Mucosa of descending colon (tissue), 3 donors: ENCODE data around the gene ATP10D. TPM values are rescaled to one million over a fixed set of nuclear protein-coding genes. Genes with fewer than 3 reads are reported as not detected.

ENCODE experiments used
- ATAC-seq: fragments of 200-7000 bp; cut with Tn5 transposase; one replicate; pipeline ENCODE4 v1.9.1; 2020; ENCODE audit warnings: mild to moderate bottlenecking, moderate library complexity
- DNase-seq, 3 donors: peaks; one replicate each; pipeline ENCODE4 v3.0.0-alpha.2; 2020
- H3K36me3 ChIP-seq: fragments of 200-600 bp; one replicate; pipeline ENCODE4 v1.8.0; 2021; ENCODE audit warnings: low read depth, mild to moderate bottlenecking
- H3K4me1 ChIP-seq: fragments of 200-600 bp; one replicate; pipeline ENCODE4 v1.8.0; 2021; ENCODE audit warnings: low read depth, mild to moderate bottlenecking
- H3K4me3 ChIP-seq: fragments of 200-600 bp; one replicate; pipeline ENCODE4 v1.8.0; 2021; ENCODE audit warnings: mild to moderate bottlenecking
- H3K9me3 ChIP-seq: fragments of 200-600 bp; one replicate; pipeline ENCODE4 v1.8.0; 2021; ENCODE audit warnings: mild to moderate bottlenecking
- intact Hi-C, 2 donors: fragments of 100-400 bp; cut with DNase I in 1 of 2; cut with micrococcal nuclease in 1 of 2; formaldehyde crosslinking; loops; one replicate each; pipeline versions ENCODE4 v1.11.0 to v1.11.1; 2022; cut with DNase I, micrococcal nuclease
- long read RNA-seq, 2 donors: library from polyadenylated mRNA; unstranded; transcript quantifications; one replicate each; pipeline ENCODE4 v2.0.0, GENCODE V29; 2019 to 2021
- total RNA-seq, 3 donors: library from RNA; stranded (reverse); fragmentation: NEBNext Ultra II Directional in 2 of 3; extraction: Animal tissue kit (Norgen Biotek cat#: 25700) in 2 of 3; gene quantifications; one replicate each; pipeline versions ENCODE4 v1.2.1 to v1.2.4, GENCODE V29; 2021 to 2023
- TF ChIP-seq, protein P1 (sequence below): fragments of 200-600 bp; IDR thresholded peaks from one replicate; pipeline ENCODE4 v1.8.0; 2022; ENCODE audit warnings: antibody characterized with exemption, mild to moderate bottlenecking
- donor health status: DM: no; HTN: no; CAD: no; lungs with moderate emphysema.
- donor health status: DM: no; HTN: no; CAD: no.
- donor health status: DM: no; HTN: yes; CAD: no.

The ATP10D gene
- total RNA-seq = 10 to 100 TPM in 2 of 3 donors, 1 to 10 TPM in 1; 9.9 to 24.9 (median 11.4) TPM
- long read RNA-seq, donor 1, partial matches to known transcripts = 2 of 7 reads
- long read RNA-seq, donor 1, other reads (novel, unspliced or antisense) = 5 of 7 reads
- long read RNA-seq, donor 2, partial matches to known transcripts = 1 of 1 reads
- long read RNA-seq, donor 2, other reads (novel, unspliced or antisense) = 0 of 1 reads

DNA sequence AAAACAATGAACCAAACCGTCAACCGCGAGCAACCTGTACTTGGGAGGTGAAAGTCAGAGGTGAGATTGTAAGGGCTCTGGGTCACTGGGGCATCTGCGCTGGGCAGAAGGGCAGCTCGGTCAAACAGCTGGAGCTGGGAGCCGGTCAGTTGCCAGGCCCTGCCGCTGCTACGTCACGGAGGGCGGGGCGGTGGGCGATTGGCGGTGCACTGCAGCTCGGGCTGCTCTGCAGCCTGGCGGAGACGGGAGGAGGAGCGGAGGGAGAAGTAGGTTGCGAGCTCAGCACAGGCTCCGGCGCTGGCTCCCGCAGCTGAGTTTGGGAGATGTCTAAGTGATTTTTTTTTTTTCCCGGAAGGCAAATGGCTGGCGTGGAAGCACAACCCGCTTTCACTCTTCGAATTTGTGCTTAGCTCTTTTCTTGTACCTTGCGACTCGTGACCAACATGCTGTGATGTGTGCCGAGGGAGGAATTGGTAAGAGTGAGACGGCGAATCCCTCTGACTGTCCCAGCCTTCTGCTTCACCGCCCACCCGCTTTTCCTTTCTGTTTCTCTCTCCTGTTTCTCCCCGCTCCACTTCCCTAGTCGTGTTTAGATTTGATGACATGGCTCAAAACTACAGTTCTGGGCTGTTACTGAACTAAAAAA is at the start of gene ATP10D:
TSS of gene ATP10D (plus strand) at position 229 of the 646 bp plus-strand sequence. CDS start 27,266 bp downstream, outside the sequence.
- H3K4me3 ChIP-seq = peak within 1 kb of the TSS; percentile 38
- no peaks in the 10 kb centered on the region for H3K36me3 ChIP-seq
- H3K4me1 ChIP-seq = peaks cover 7% of the 10 kb centered on the region
- no peaks in the 10 kb centered on the region for H3K9me3 ChIP-seq
- DNase-seq (peak; percentile 97), ATAC-seq (peak; percentile 100)
- intact Hi-C loops = no loop called here
- TF ChIP-seq, protein P1, sequence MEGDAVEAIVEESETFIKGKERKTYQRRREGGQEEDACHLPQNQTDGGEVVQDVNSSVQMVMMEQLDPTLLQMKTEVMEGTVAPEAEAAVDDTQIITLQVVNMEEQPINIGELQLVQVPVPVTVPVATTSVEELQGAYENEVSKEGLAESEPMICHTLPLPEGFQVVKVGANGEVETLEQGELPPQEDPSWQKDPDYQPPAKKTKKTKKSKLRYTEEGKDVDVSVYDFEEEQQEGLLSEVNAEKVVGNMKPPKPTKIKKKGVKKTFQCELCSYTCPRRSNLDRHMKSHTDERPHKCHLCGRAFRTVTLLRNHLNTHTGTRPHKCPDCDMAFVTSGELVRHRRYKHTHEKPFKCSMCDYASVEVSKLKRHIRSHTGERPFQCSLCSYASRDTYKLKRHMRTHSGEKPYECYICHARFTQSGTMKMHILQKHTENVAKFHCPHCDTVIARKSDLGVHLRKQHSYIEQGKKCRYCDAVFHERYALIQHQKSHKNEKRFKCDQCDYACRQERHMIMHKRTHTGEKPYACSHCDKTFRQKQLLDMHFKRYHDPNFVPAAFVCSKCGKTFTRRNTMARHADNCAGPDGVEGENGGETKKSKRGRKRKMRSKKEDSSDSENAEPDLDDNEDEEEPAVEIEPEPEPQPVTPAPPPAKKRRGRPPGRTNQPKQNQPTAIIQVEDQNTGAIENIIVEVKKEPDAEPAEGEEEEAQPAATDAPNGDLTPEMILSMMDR = no peak

DNA sequence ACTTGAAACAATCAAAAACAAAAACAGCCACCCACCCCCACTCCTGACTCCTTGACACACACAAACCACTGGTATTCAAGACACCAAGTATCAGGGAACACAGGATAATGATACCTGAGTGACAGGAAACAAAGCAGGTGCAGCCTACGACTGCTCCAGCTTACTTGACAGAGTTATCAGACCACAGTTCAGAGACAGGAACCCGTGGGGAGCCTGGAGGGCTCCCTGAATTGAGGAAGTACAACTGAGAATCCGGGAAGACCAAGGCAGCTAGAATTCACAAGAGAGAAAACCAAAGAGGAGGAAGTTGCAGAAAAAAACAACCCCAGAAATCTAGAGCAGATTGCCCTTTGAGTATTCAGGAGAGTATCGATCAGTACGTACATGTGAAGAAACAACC is 42.1 kb upstream of the ATP10D start:
- Histone ChIP-seq H3K36me3 (no peaks in the 10 kb centered on the region), H3K9me3 (no peaks in the 10 kb centered on the region), H3K4me3 (no peak overlapping the region), H3K4me1 (no peaks in the 10 kb centered on the region)
- ATAC-seq (no peak), DNase-seq (peak in 1 of 3 donors; percentile 12)
- intact Hi-C loops = no loop called here
- TF ChIP-seq, protein P1 = no peak

DNA sequence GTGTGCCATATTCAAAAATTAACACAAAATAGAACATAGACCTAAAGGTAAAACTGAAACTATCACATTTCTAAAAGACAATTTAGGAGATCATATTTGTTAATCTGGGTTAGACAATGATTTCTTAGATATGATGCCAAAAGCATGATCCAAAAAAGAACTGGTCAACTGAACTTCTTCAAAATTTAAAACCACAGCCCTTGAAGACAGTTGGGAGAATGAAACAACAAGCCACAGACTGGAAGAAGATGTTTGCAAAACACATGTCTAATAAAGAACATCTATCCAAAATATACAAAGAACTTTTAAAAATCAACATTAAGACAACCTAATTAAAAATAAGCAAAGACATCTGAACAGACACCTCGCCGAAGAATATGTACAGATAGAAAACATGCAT is 41.0 kb upstream of the ATP10D start:
- ATAC-seq (no peak), DNase-seq (no peak)
- intact Hi-C loops = no loop called here
- TF ChIP-seq, protein P1 = no peak
- Histone ChIP-seq H3K4me3 (no peak overlapping the region), H3K4me1 (no peaks in the 10 kb centered on the region), H3K9me3 (no peaks in the 10 kb centered on the region), H3K36me3 (no peaks in the 10 kb centered on the region)

DNA sequence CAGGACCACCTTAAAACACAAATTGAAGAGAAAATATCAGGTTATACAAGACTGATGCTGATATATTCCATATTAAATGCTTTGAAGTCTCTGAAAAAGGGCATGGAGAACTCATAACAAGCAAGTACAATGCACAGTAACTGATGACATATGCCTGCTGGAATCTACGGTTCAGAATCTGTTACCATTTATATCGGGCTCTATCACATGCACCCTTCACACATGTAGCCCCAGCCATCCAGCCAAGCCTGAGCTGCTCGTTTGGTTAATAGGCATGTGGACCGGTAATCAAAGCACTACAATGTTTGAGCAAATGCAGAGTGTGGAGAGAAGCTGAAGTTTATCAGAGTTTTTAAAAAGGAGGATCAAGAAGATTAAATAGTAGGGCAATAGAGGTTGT is 33.4 kb upstream of the ATP10D start:
- DNase-seq = no peak
- Histone ChIP-seq H3K4me1 (no peaks in the 10 kb centered on the region), H3K4me3 (no peak overlapping the region), H3K36me3 (no peaks in the 10 kb centered on the region), H3K9me3 (no peaks in the 10 kb centered on the region)
- no peak for ATAC-seq
- TF ChIP-seq, protein P1 = no peak
- intact Hi-C loops = no loop called here

DNA sequence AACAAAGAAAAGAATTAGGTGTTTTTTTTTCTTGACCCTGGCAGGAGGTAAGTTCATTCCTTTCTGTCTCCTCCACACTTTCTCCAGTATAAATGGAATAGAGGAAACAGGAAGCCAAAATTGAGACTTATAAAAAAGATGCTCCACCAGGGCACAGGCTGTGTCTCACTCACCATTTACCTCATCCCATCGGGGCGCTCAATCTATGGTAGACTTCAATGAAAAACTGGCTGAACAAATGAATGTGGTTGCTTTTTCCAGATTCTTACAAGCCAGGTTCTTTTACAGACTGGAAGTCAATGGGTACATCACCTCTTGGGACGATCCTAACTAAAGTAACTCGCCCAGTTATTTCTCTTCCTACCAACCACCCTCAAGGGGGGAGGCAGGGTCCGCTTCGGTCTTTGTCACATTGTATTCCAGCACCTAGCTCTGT is 22.3 kb upstream of the ATP10D start:
- peak; percentile 3 for ATAC-seq
- no peaks in the 10 kb centered on the region for H3K9me3 ChIP-seq

More for the DNA sequence above, 22.3 kb upstream of the ATP10D start:
- H3K4me1 ChIP-seq = peaks cover 6% of the 10 kb centered on the region
- TF ChIP-seq, protein P1 = no peak
- no peaks in the 10 kb centered on the region for H3K36me3 ChIP-seq
- peak overlapping the region; percentile 69 for H3K4me3 ChIP-seq
- intact Hi-C loops = no loop called here
- no peak for DNase-seq
